Measurements from ENCODE around the gene FNDC1. TPM values are rescaled to one million over a fixed set of nuclear protein-coding genes. Genes with fewer than 3 reads are reported as not detected.

Gene FNDC1
- total and polyA plus RNA-seq, 2 donors: 0.84 to 31.6 TPM

GRCh38 chr6:159232751-159233150 lies 63.6 kb downstream of the FNDC1 start:
- no peak overlapping the region for H3K27ac ChIP-seq (ENCODE audit: low read depth)
- 96% methylated on average over 23 of the region's 23 CpGs for WGBS
- H3K36me3 ChIP-seq (ENCODE audit: insufficient read depth): no peaks in the 10 kb centered on the region
- no peak overlapping the region for H3K4me3 ChIP-seq (ENCODE audit: low read depth, low read length)
- DNase-seq (ENCODE audit: extremely low spot score): no peak
- H3K4me1 ChIP-seq (ENCODE audit: insufficient read depth): no peaks in the 10 kb centered on the region

DNA sequence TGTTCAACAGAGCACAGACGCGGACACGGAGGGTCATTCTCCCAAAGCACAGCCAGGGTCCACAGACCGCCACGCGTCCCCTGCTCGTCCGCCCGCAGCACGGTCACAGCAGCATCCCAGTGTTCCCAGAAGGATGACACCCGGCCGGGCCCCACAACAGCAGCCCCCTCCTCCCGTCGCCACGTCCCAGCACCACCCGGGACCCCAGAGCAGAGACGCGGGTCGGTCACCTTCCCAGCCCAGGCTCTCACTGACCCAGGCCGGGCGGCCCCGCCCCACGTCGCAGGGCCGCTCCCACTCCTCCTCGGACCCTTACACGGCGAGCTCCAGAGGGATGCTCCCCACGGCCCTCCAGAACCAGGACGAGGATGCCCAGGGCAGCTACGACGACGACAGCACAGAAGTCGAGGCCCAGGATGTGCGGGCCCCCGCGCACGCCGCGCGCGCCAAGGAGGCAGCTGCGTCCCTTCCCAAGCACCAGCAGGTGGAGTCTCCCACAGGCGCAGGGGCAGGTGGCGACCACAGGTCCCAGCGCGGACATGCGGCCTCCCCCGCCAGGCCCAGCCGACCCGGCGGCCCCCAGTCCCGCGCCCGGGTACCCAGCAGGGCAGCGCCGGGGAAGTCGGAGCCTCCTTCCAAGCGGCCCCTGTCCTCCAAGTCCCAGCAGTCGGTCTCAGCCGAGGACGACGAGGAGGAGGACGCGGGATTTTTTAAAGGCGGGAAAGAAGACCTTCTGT lies 64.3 kb downstream of the FNDC1 start:
- DNase-seq (ENCODE audit: extremely low spot score): no peak
- no peak overlapping the region for H3K27ac ChIP-seq (ENCODE audit: low read depth)
- no peaks in the 10 kb centered on the region for H3K4me1 ChIP-seq (ENCODE audit: insufficient read depth)
- WGBS: 30% methylated on average over 66 of the region's 66 CpGs
- no peaks in the 10 kb centered on the region for H3K36me3 ChIP-seq (ENCODE audit: insufficient read depth)
- no peak overlapping the region for H3K4me3 ChIP-seq (ENCODE audit: low read depth, low read length)

GRCh38 chr6:159234102-159234553 lies 64.9 kb downstream of the FNDC1 start:
- DNase-seq (ENCODE audit: extremely low spot score): no peak
- 21% methylated on average over 26 of the region's 26 CpGs for WGBS

GRCh38 chr6:159238920-159239558 lies 69.8 kb downstream of the FNDC1 start:
- no peak overlapping the region for H3K27ac ChIP-seq (ENCODE audit: low read depth)
- no peaks in the 10 kb centered on the region for H3K36me3 ChIP-seq (ENCODE audit: insufficient read depth)
- no peak for DNase-seq (ENCODE audit: extremely low spot score)
- H3K4me1 ChIP-seq (ENCODE audit: insufficient read depth): no peaks in the 10 kb centered on the region
- 85% methylated on average over 9 of the region's 9 CpGs for WGBS
- H3K4me3 ChIP-seq (ENCODE audit: low read depth, low read length): no peak overlapping the region

More at GRCh38 chr6:159234102-159234553, 64.9 kb downstream of the FNDC1 start:
- no peak overlapping the region for H3K27ac ChIP-seq (ENCODE audit: low read depth)
- no peaks in the 10 kb centered on the region for H3K36me3 ChIP-seq (ENCODE audit: insufficient read depth)
- H3K4me1 ChIP-seq (ENCODE audit: insufficient read depth): no peaks in the 10 kb centered on the region
- H3K4me3 ChIP-seq (ENCODE audit: low read depth, low read length): no peak overlapping the region

- Histone ChIP-seq H3K4me1 (ENCODE audit: insufficient read depth) (no peaks in the 10 kb centered on the region), H3K27ac (ENCODE audit: low read depth) (no peak overlapping the region), H3K36me3 (ENCODE audit: insufficient read depth) (no peaks in the 10 kb centered on the region), H3K4me3 (ENCODE audit: low read depth, low read length) (no peak overlapping the region)
- whole genome bisulfite sequencing: 56% methylated on average over 3 of the region's 3 CpGs
- DNase-seq (ENCODE audit: extremely low spot score): peak; percentile 53
Observed at GRCh38 chr6:159249128-159249527, 79.9 kb downstream of the FNDC1 start.

DNA sequence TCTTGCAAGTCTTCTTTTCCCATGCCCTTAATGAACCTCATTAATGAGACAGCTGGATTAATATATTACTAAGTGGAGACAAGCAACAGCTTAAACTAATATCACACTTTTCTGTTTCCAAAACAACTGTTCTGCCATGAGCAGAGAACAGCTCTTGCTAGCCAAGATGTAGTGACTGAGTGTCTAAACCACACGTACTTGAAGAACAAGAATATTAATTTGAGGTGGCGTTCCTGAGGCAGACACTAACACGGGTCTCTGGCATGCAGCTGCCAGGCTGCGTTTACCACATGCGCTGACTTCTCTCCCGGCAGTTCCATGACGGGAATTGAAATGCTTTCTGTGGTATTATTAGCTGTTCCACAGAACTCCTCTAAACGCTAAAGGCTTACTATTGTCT lies 80.6 kb downstream of the FNDC1 start:
- H3K27ac ChIP-seq (ENCODE audit: low read depth): no peak overlapping the region

GRCh38 chr6:159250633-159251032 lies 81.4 kb downstream of the FNDC1 start:
- Histone ChIP-seq H3K4me3 (ENCODE audit: low read depth, low read length) (no peak overlapping the region), H3K36me3 (ENCODE audit: insufficient read depth) (no peaks in the 10 kb centered on the region), H3K4me1 (ENCODE audit: insufficient read depth) (no peaks in the 10 kb centered on the region), H3K27ac (ENCODE audit: low read depth) (no peak overlapping the region)
- 94% methylated on average over 3 of the region's 3 CpGs for WGBS
- no peak for DNase-seq (ENCODE audit: extremely low spot score)

More for the DNA sequence above, 80.6 kb downstream of the FNDC1 start:
- no peaks in the 10 kb centered on the region for H3K36me3 ChIP-seq (ENCODE audit: insufficient read depth)
- 75% methylated on average over 8 of the region's 8 CpGs for WGBS
- no peak overlapping the region for H3K4me3 ChIP-seq (ENCODE audit: low read depth, low read length)
- DNase-seq (ENCODE audit: extremely low spot score): no peak
- H3K4me1 ChIP-seq (ENCODE audit: insufficient read depth): no peaks in the 10 kb centered on the region

DNA sequence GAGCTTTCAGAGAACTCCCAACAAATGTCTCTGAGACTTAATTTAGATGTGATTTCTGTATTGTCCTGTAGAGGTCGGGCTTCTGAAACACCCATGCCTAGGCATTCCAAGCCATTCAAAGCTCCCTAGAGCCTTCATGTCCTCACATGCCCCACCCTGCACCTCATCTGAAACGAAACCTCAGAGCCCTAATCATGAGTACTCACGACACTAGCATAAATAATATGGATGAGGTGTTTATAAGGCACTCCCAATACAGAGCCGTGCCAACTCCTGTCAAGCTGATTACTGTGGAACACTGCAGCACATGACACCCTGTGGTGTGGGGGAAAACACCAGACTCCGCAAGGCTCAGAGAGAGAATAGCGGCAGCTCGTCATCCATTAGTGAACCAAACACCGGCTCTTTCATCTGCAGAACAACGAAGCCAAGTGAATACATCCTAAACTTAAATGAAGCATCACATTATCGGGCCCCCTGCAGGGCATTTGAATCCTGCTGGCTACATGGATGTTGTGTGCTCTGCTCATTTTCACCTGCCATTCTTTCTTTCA lies 83.8 kb downstream of the FNDC1 start:
- Histone ChIP-seq H3K36me3 (ENCODE audit: insufficient read depth) (no peaks in the 10 kb centered on the region), H3K4me3 (ENCODE audit: low read depth, low read length) (no peak overlapping the region), H3K4me1 (ENCODE audit: insufficient read depth) (no peaks in the 10 kb centered on the region), H3K27ac (ENCODE audit: low read depth) (no peak overlapping the region)
- DNase-seq (ENCODE audit: extremely low spot score): no peak
- WGBS: 54% methylated on average over 10 of the region's 10 CpGs

GRCh38 chr6:159254186-159254585 lies 85.0 kb downstream of the FNDC1 start:
- no peaks in the 10 kb centered on the region for H3K36me3 ChIP-seq (ENCODE audit: insufficient read depth)
- no peak for DNase-seq (ENCODE audit: extremely low spot score)
- WGBS: 75% methylated on average over 2 of the region's 2 CpGs
- H3K27ac ChIP-seq (ENCODE audit: low read depth): no peak overlapping the region
- no peaks in the 10 kb centered on the region for H3K4me1 ChIP-seq (ENCODE audit: insufficient read depth)
- no peak overlapping the region for H3K4me3 ChIP-seq (ENCODE audit: low read depth, low read length)

- Histone ChIP-seq H3K4me3 (ENCODE audit: low read depth, low read length) (no peak overlapping the region), H3K27ac (ENCODE audit: low read depth) (no peak overlapping the region), H3K4me1 (ENCODE audit: insufficient read depth) (no peaks in the 10 kb centered on the region), H3K36me3 (ENCODE audit: insufficient read depth) (no peaks in the 10 kb centered on the region)
- WGBS: 83% methylated on average over 4 of the region's 4 CpGs
- DNase-seq (ENCODE audit: extremely low spot score): no peak
Observed at GRCh38 chr6:159255434-159255951, 86.3 kb downstream of the FNDC1 start.

DNA sequence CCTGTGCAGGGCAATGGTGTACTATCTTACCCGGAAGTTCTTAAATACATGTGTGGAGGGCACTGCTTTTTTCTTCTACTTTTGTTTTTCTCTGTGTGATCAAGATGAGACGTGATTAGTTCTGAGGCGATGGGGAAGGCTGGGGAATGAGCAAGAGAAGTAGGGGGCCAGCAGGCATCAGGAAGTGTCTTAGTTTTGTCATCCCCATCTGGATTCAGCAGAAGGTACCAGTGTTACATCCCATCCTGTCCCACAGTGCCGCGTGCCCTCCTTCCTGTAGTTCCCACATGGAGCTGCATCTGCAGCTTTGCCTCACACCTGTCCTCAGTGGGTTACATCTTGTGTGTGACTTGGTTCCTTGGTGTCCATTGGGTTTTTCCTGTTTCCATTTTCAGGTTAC lies 86.9 kb downstream of the FNDC1 start:
- no peak overlapping the region for H3K27ac ChIP-seq (ENCODE audit: low read depth)
- no peaks in the 10 kb centered on the region for H3K4me1 ChIP-seq (ENCODE audit: insufficient read depth)
- 95% methylated on average over 5 of the region's 5 CpGs for WGBS
- DNase-seq (ENCODE audit: extremely low spot score): no peak
- H3K4me3 ChIP-seq (ENCODE audit: low read depth, low read length): no peak overlapping the region
- no peaks in the 10 kb centered on the region for H3K36me3 ChIP-seq (ENCODE audit: insufficient read depth)

DNA sequence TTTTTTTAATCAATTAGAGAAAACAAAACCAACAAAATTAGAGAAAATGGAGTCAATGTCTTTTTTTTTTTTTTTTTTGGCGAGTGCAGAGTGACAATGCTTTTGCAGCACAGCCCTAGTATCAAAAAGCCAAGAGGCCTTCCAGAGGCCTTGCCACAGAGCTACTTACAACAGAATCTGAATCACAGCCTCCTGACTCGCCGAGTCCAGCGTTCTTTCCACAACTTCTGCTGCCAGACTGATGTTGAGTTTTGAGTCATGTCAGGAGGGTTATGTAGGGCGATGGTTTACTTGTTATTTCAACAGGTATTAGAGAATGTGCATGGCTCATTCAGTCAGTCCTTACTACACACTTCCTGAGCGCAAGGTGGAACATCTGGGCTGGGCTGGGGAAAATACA lies 88.6 kb downstream of the FNDC1 start:
- WGBS: 84% methylated on average over 6 of the region's 6 CpGs
- no peak overlapping the region for H3K27ac ChIP-seq (ENCODE audit: low read depth)

GRCh38 chr6:159259441-159260125 lies 90.4 kb downstream of the FNDC1 start:
- Histone ChIP-seq H3K4me1 (ENCODE audit: insufficient read depth) (no peaks in the 10 kb centered on the region), H3K4me3 (ENCODE audit: low read depth, low read length) (no peak overlapping the region), H3K27ac (ENCODE audit: low read depth) (no peak overlapping the region), H3K36me3 (ENCODE audit: insufficient read depth) (no peaks in the 10 kb centered on the region)
- no peak for DNase-seq (ENCODE audit: extremely low spot score)
- 80% methylated on average over 3 of the region's 3 CpGs for WGBS

More for the DNA sequence above, 88.6 kb downstream of the FNDC1 start:
- DNase-seq (ENCODE audit: extremely low spot score): no peak
- no peak overlapping the region for H3K4me3 ChIP-seq (ENCODE audit: low read depth, low read length)
- H3K4me1 ChIP-seq (ENCODE audit: insufficient read depth): no peaks in the 10 kb centered on the region
- no peaks in the 10 kb centered on the region for H3K36me3 ChIP-seq (ENCODE audit: insufficient read depth)

Data from urinary bladder (tissue), 4 donors.